ENCODE data around the gene NLGN2. TPM values are rescaled to one million over a fixed set of nuclear protein-coding genes. Genes with fewer than 3 reads are reported as not detected.

NLGN2 gene
- total RNA-seq, 1 experiment from 2014 or later = 70.2 TPM

- DNase-seq = no peak
- H2BK5ac ChIP-seq (ENCODE audit: insufficient read length, low read length) = no peak overlapping the region
Measured at GRCh38 chr17:7391307-7391706, 16.3 kb upstream of the NLGN2 start.

More at GRCh38 chr17:7391307-7391706, 16.3 kb upstream of the NLGN2 start:
- no peak overlapping the region for H2BK12ac ChIP-seq (ENCODE audit: insufficient read length, low read depth, low read length)
- no peak overlapping the region for H3K14ac ChIP-seq (ENCODE audit: insufficient read depth, low read length)
- H4K91ac ChIP-seq (ENCODE audit: insufficient read length, low read depth, low read length) = no peak overlapping the region
- no peak overlapping the region for H2AK5ac ChIP-seq (ENCODE audit: insufficient read length, low read length)
- no peak overlapping the region for H3K9ac ChIP-seq (ENCODE audit: extremely low read depth, insufficient read length, low read length)
- H3K4me1 ChIP-seq (ENCODE audit: insufficient read depth, low read length) = peaks cover 7% of the 10 kb centered on the region; the same call in 1 of the 2 replicates
- H2BK120ac ChIP-seq (ENCODE audit: low read depth, low read length, poor library complexity, severe bottlenecking) = no peak overlapping the region
- H3K27ac Mint-ChIP-seq = peak overlapping the region in 1 of 3 experiments; percentile 76; a peak in 1 of 7 replicates
- peaks cover 2% of the 10 kb centered on the region for H4K20me1 ChIP-seq (ENCODE audit: control insufficient read depth, insufficient read depth, insufficient read length)
- peaks cover 27 to 51% (median 35%) of the 10 kb centered on the region in 3 experiments for H3K36me3 Mint-ChIP-seq (ENCODE audit: insufficient read depth in 1 of 3, low read depth in 3 of 3)
- no peaks in the 10 kb centered on the region for H3K79me1 ChIP-seq (ENCODE audit: insufficient read depth, low read depth, low read length, poor library complexity, severe bottlenecking)
- H3K56ac ChIP-seq (ENCODE audit: insufficient read length, low read depth, low read length) = no peak overlapping the region
- H3K27ac ChIP-seq (ENCODE audit: insufficient read length, low read depth, low read length) = no peak overlapping the region
- H3K4ac ChIP-seq (ENCODE audit: low read depth, low read length) = no peak overlapping the region
- H3K4me2 ChIP-seq (ENCODE audit: insufficient read depth, insufficient read length, low read length) = no peak overlapping the region
- H4K5ac ChIP-seq (ENCODE audit: insufficient read length, low read depth, low read length) = no peak overlapping the region
- no peaks in the 10 kb centered on the region for H3K9me3 ChIP-seq (ENCODE audit: control insufficient read depth, low read depth, low read length)
- H3T11ph ChIP-seq (ENCODE audit: low read length) = no peak overlapping the region
- H3K9me3 Mint-ChIP-seq = no peaks in the 10 kb centered on the region; a peak in 1 of 5 replicates
- no peak overlapping the region for H2BK20ac ChIP-seq (ENCODE audit: low read depth, low read length, poor library complexity, severe bottlenecking)
- H4K8ac ChIP-seq (replicated peaks; ENCODE audit: insufficient read length, low read depth, low read length) = no peak overlapping the region
- no peaks in the 10 kb centered on the region for H3K79me2 ChIP-seq (ENCODE audit: insufficient read depth, low read length)
- WGBS (ENCODE audit: extremely low coverage, insufficient read length, low lambda C conversion rate) = no CpG with 5 or more reads among the region's 2 CpGs
- H3K18ac ChIP-seq (ENCODE audit: insufficient read length, low read depth, low read length) = no peak overlapping the region
- TF ChIP-seq, protein P1, sequence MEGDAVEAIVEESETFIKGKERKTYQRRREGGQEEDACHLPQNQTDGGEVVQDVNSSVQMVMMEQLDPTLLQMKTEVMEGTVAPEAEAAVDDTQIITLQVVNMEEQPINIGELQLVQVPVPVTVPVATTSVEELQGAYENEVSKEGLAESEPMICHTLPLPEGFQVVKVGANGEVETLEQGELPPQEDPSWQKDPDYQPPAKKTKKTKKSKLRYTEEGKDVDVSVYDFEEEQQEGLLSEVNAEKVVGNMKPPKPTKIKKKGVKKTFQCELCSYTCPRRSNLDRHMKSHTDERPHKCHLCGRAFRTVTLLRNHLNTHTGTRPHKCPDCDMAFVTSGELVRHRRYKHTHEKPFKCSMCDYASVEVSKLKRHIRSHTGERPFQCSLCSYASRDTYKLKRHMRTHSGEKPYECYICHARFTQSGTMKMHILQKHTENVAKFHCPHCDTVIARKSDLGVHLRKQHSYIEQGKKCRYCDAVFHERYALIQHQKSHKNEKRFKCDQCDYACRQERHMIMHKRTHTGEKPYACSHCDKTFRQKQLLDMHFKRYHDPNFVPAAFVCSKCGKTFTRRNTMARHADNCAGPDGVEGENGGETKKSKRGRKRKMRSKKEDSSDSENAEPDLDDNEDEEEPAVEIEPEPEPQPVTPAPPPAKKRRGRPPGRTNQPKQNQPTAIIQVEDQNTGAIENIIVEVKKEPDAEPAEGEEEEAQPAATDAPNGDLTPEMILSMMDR (conservative IDR thresholded peaks at IDR 0.05) = no peak
- H3K27me3 Mint-ChIP-seq (ENCODE audit: low read depth) = peaks cover 2% of the 10 kb centered on the region
- H2AFZ ChIP-seq (ENCODE audit: low read length) = no peak overlapping the region
- H2BK15ac ChIP-seq (ENCODE audit: low read depth, low read length) = no peak overlapping the region
- no peaks in the 10 kb centered on the region for H3K27me3 ChIP-seq (ENCODE audit: insufficient read depth, low read length)
- H3K23me2 ChIP-seq (ENCODE audit: insufficient read length, low read depth, low read length, poor library complexity, severe bottlenecking) = peaks cover 12% of the 10 kb centered on the region
- no peak overlapping the region for H3K4me3 Mint-ChIP-seq
- peaks cover 22% of the 10 kb centered on the region in 2 experiments for H3K4me1 Mint-ChIP-seq
- no peak overlapping the region for H3K23ac ChIP-seq (ENCODE audit: insufficient read length, low read depth, low read length)
